Measurements from ENCODE around the gene GPS2. TPM values are rescaled to one million over a fixed set of nuclear protein-coding genes. Genes with fewer than 3 reads are reported as not detected.
"Not testable (repeated sequence)": the region's sequence is repeated elsewhere in the genome, so short reads cannot be mapped to it uniquely, and the experiment has no call there.

Gene GPS2
- total and polyA plus RNA-seq, 7 experiments from 2014 or later, result 72.6 to 145 (median 107) TPM

GRCh38 chr17:7336240-7337175 lies 21.3 kb upstream of the GPS2 start, which contains the start of gene ACAP1:
TSS of gene ACAP1 (plus strand) at chr17:7336529. CDS start at chr17:7336735, 206 bp downstream.
- Mint-ChIP-seq H3K9me3 (no peaks in the 10 kb centered on the region), H3K4me3 (peak within 1 kb of the TSS; percentile 89 to 99 (median 94)), H3K36me3 (peaks cover 4 to 23% (median 14%) of the 10 kb centered on the region in 5 donors), H3K27ac (peak within 1 kb of the TSS; percentile 89 to 100 (median 95)), H3K27me3 (no peaks in the 10 kb centered on the region), H3K4me1 (peaks cover 49 to 76% (median 60%) of the 10 kb centered on the region in 7 donors)
- no peaks in the 10 kb centered on the region for H3K9me3 ChIP-seq (ENCODE audit: control insufficient read depth in 2 of 3, low read length in 3 of 3)
- POLR2A ChIA-PET, result interaction anchor here (0.7 to 22.8 kb wide), 34 partner anchors 9 to 870 kb away, joined by 3 to 336 read pairs (median 4); partner anchors contain the start of genes DVL2, EIF5A, GABARAP and GPS2
- H3K27ac ChIP-seq (ENCODE audit: low read depth, low read length), result peak within 1 kb of the TSS; percentile 81
- H3K36me3 ChIP-seq (ENCODE audit: control insufficient read depth in 2 of 3, insufficient read depth in 3 of 3, low read length in 3 of 3), result peaks cover 2 to 32% (median 11%) of the 10 kb centered on the region in 3 experiments
- peak within 1 kb of the TSS; percentile 99 for H3K4me3 ChIP-seq (ENCODE audit: low read length)
- no peaks in the 10 kb centered on the region for H3K27me3 ChIP-seq (ENCODE audit: control insufficient read depth in 2 of 2, insufficient read depth in 2 of 2, low read length in 2 of 2)
- intact Hi-C loops (cut with micrococcal nuclease), result loop anchor here (1.0 to 5.0 kb wide), 12 partner anchors 7 to 99 kb away; partner anchors contain the start of genes NEURL4 (in 2 of the 2), ELP5 (in 1 of the 2), SLC2A4 (in 1 of the 2) and TMEM102 (in 1 of the 2)
- CTCF ChIA-PET, result interaction anchor here (0.6 to 5.2 kb wide), 17 partner anchors 9 to 291 kb away, joined by 3 to 53 read pairs (median 7); partner anchors contain the start of genes PLSCR3, POLR2A, SLC2A4 and TMEM102
- peak; percentile 56 to 85 (median 82) for DNase-seq
- ATAC-seq, result peak; percentile 99
- H3K4me1 ChIP-seq (ENCODE audit: control insufficient read depth in 2 of 2, insufficient read depth in 2 of 2, low read length in 2 of 2), result peaks cover 31 to 44% of the 10 kb centered on the region in 2 donors

- not testable (repeated sequence) for H3K9me3 Mint-ChIP-seq; H3K27me3 Mint-ChIP-seq; H3K9me3 ChIP-seq (ENCODE audit: control insufficient read depth in 2 of 3, low read length in 3 of 3); ATAC-seq; DNase-seq; H3K27me3 ChIP-seq (ENCODE audit: control insufficient read depth in 2 of 2, insufficient read depth in 2 of 2, low read length in 2 of 2)
- H3K4me1 Mint-ChIP-seq, result peaks cover 52 to 79% (median 60%) of the 10 kb centered on the region in 7 donors
- POLR2A ChIA-PET, result interaction anchor here (0.7 to 22.8 kb wide), 25 partner anchors 9 to 870 kb away, joined by 3 to 336 read pairs (median 6); partner anchors contain the start of genes DVL2, EIF5A, GABARAP and GPS2
- H3K27ac Mint-ChIP-seq, result peak overlapping the region; percentile 89 to 100 (median 95)
- CTCF ChIA-PET, result interaction anchor here (1.0 to 5.2 kb wide), 13 partner anchors 9 to 290 kb away, joined by 3 to 53 read pairs (median 14); partner anchors contain the start of genes SLC2A4, TMEM102 and TMEM95
- Histone ChIP-seq H3K36me3 (ENCODE audit: control insufficient read depth in 2 of 3, insufficient read depth in 3 of 3, low read length in 3 of 3) (peaks cover 0 to 24% (median 11%) of the 10 kb centered on the region in 3 experiments), H3K4me1 (ENCODE audit: control insufficient read depth in 2 of 2, insufficient read depth in 2 of 2, low read length in 2 of 2) (peaks cover 36 to 48% of the 10 kb centered on the region in 2 donors), H3K4me3 (ENCODE audit: low read length) (peak overlapping the region; percentile 99), H3K27ac (ENCODE audit: low read depth, low read length) (peak overlapping the region; percentile 81)
- intact Hi-C loops (cut with micrococcal nuclease), result loop anchor here (1.0 to 5.0 kb wide), 10 partner anchors 10 to 100 kb away; partner anchors contain the start of genes ELP5 (in 1 of the 2), SLC2A4 (in 1 of the 2), TMEM102 (in 1 of the 2) and TNK1 (in 1 of the 2)
- H3K4me3 Mint-ChIP-seq, result peak overlapping the region; percentile 89 to 99 (median 94)
- H3K36me3 Mint-ChIP-seq, result peaks cover 4 to 21% (median 11%) of the 10 kb centered on the region in 5 donors
Measured at GRCh38 chr17:7335765-7336164, 20.6 kb upstream of the GPS2 start.

- intact Hi-C loops (cut with micrococcal nuclease), result loop anchor here in 1 of 2 donors (5.0 kb wide), 1 partner anchor 47 kb away; the partner anchor contains the start of gene TNK1
- Histone ChIP-seq H3K4me1 (ENCODE audit: control insufficient read depth in 2 of 2, insufficient read depth in 2 of 2, low read length in 2 of 2) (peaks cover 40 to 55% of the 10 kb centered on the region in 2 donors), H3K4me3 (ENCODE audit: low read length) (no peak overlapping the region), H3K27me3 (ENCODE audit: control insufficient read depth in 2 of 2, insufficient read depth in 2 of 2, low read length in 2 of 2) (no peaks in the 10 kb centered on the region), H3K27ac (ENCODE audit: low read depth, low read length) (peak overlapping the region; percentile 81), H3K9me3 (ENCODE audit: control insufficient read depth in 2 of 3, low read length in 3 of 3) (no peaks in the 10 kb centered on the region), H3K36me3 (ENCODE audit: control insufficient read depth in 2 of 3, insufficient read depth in 3 of 3, low read length in 3 of 3) (peaks cover 0 to 20% (median 6%) of the 10 kb centered on the region in 3 experiments)
- no peaks in the 10 kb centered on the region for H3K27me3 Mint-ChIP-seq
- DNase-seq (no peak), ATAC-seq (no peak)
- peaks cover 51 to 81% (median 59%) of the 10 kb centered on the region in 7 donors for H3K4me1 Mint-ChIP-seq
- ChIA-PET CTCF (interaction anchor here (0.8 to 5.2 kb wide), 14 partner anchors 8 to 755 kb away, joined by 3 to 53 read pairs (median 12); partner anchors contain the start of genes SLC2A4, TMEM102 and TMEM95), POLR2A (interaction anchor here (0.5 to 22.8 kb wide), 11 partner anchors 10 to 352 kb away, joined by 3 to 336 read pairs (median 8); partner anchors contain the start of genes EIF5A, GPS2, PHF23 and SLC16A13)
- H3K27ac Mint-ChIP-seq, result peak overlapping the region; percentile 84 to 100 (median 95)
- H3K4me3 Mint-ChIP-seq, result peak overlapping the region; percentile 89 to 99 (median 94)
- peaks cover 4 to 17% (median 11%) of the 10 kb centered on the region in 5 donors for H3K36me3 Mint-ChIP-seq
- no peaks in the 10 kb centered on the region for H3K9me3 Mint-ChIP-seq
Measured at GRCh38 chr17:7334938-7335538, 19.9 kb upstream of the GPS2 start.

GRCh38 chr17:7332600-7333069 lies 17.5 kb upstream of the GPS2 start:
- H3K27me3 Mint-ChIP-seq; H3K27me3 ChIP-seq (ENCODE audit: control insufficient read depth in 2 of 2, insufficient read depth in 2 of 2, low read length in 2 of 2); intact Hi-C loops (cut with micrococcal nuclease); H3K36me3 ChIP-seq (ENCODE audit: control insufficient read depth in 2 of 3, insufficient read depth in 3 of 3, low read length in 3 of 3); ATAC-seq; H3K9me3 Mint-ChIP-seq; H3K9me3 ChIP-seq (ENCODE audit: control insufficient read depth in 2 of 3, low read length in 3 of 3): not testable (repeated sequence)
- POLR2A ChIA-PET, result interaction anchor here (0.7 to 22.8 kb wide), 3 partner anchors 15 to 113 kb away, joined by 3 to 336 read pairs (median 98); partner anchors contain the start of genes EIF5A and GPS2
- peak overlapping the region; percentile 19 for H3K4me3 ChIP-seq (ENCODE audit: low read length)
- CTCF ChIA-PET, result interaction anchor here (0.9 kb wide), 1 partner anchor 23 kb away, joined by 3 read pairs; the partner anchor contains the start of gene TMEM95
- peak overlapping the region; percentile 38 to 96 (median 92) for H3K27ac Mint-ChIP-seq
- H3K36me3 Mint-ChIP-seq, result peaks cover 0 to 12% (median 5%) of the 10 kb centered on the region in 5 donors
- peak in 5 of 9 donors; percentile 57 to 80 (median 64) for DNase-seq
- peak overlapping the region; percentile 55 for H3K27ac ChIP-seq (ENCODE audit: low read depth, low read length)
- peaks cover 53 to 82% (median 68%) of the 10 kb centered on the region in 7 donors for H3K4me1 Mint-ChIP-seq
- peak overlapping the region; percentile 52 to 88 (median 76) for H3K4me3 Mint-ChIP-seq
- H3K4me1 ChIP-seq (ENCODE audit: control insufficient read depth in 2 of 2, insufficient read depth in 2 of 2, low read length in 2 of 2), result peaks cover 26 to 53% of the 10 kb centered on the region in 2 donors

- peak overlapping the region; percentile 38 to 96 (median 92) for H3K27ac Mint-ChIP-seq
- H3K27me3 ChIP-seq (ENCODE audit: control insufficient read depth in 2 of 2, insufficient read depth in 2 of 2, low read length in 2 of 2), result no peaks in the 10 kb centered on the region
- peaks cover 0 to 6% (median 0%) of the 10 kb centered on the region in 11 donors for H3K9me3 Mint-ChIP-seq
- peaks cover 48 to 78% (median 64%) of the 10 kb centered on the region in 7 donors for H3K4me1 Mint-ChIP-seq
- DNase-seq (no peak), ATAC-seq (no peak)
- H3K9me3 ChIP-seq (ENCODE audit: control insufficient read depth in 2 of 3, low read length in 3 of 3), result no peaks in the 10 kb centered on the region
- ChIA-PET POLR2A (interaction anchor here (0.7 to 22.8 kb wide), 3 partner anchors 16 to 113 kb away, joined by 3 to 336 read pairs (median 98); partner anchors contain the start of genes EIF5A and GPS2), CTCF (interaction anchor here (0.9 kb wide), 1 partner anchor 23 kb away, joined by 3 read pairs; the partner anchor contains the start of gene TMEM95)
- intact Hi-C loops (cut with micrococcal nuclease), result no loop called here
- peaks cover 0 to 9% (median 2%) of the 10 kb centered on the region in 5 donors for H3K36me3 Mint-ChIP-seq
- peaks cover 26 to 53% of the 10 kb centered on the region in 2 donors for H3K4me1 ChIP-seq (ENCODE audit: control insufficient read depth in 2 of 2, insufficient read depth in 2 of 2, low read length in 2 of 2)
- peak overlapping the region; percentile 52 to 88 (median 76) for H3K4me3 Mint-ChIP-seq
- H3K4me3 ChIP-seq (ENCODE audit: low read length), result peak overlapping the region; percentile 19
- peaks cover 0 to 9% (median 0%) of the 10 kb centered on the region in 3 experiments for H3K36me3 ChIP-seq (ENCODE audit: control insufficient read depth in 2 of 3, insufficient read depth in 3 of 3, low read length in 3 of 3)
- peak overlapping the region; percentile 55 for H3K27ac ChIP-seq (ENCODE audit: low read depth, low read length)
- no peaks in the 10 kb centered on the region for H3K27me3 Mint-ChIP-seq
Measured at GRCh38 chr17:7332111-7332510, 17.0 kb upstream of the GPS2 start.

Measured in naive thymus-derived CD4-positive, alpha-beta T cell (primary cell).